PC-3 (cell line): ENCODE measurements around the gene TANK.

Source experiments
- CTCF ChIP-seq: fragments of 300-600 bp; sonication (generic); conservative IDR thresholded peaks from 2 replicates; pipeline ENCODE4 v1.5.1; 2017; ENCODE audit warnings: antibody characterized with exemption, low read depth, mild to moderate bottlenecking, low read length
- EZH2 ChIP-seq: fragments of 300-600 bp; sonication (generic); IDR thresholded peaks from one replicate; pipeline ENCODE4 v1.6.1; 2017; ENCODE audit warnings: antibody characterized with exemption, mild to moderate bottlenecking, low read length; ENCODE audit not compliant: unreplicated experiment
- EZH2phosphoT487 ChIP-seq: fragments of 300-600 bp; sonication (generic); IDR thresholded peaks from 2 replicates; pipeline ENCODE4 v1.6.1; 2018; ENCODE audit warnings: mild to moderate bottlenecking, antibody characterized with exemption, low read length, borderline replicate concordance

GRCh38 chr2:161113693-161114575 lies 46.3 kb upstream of the TANK start:
- TF ChIP-seq CTCF (no peak), EZH2phosphoT487 (no peak), EZH2 (no peak)
